ENCODE data around the gene COL4A1.
A peak's percentile ranks its signal among the peaks of the same experiment; 100 is the strongest.

Gene COL4A1

DNA sequence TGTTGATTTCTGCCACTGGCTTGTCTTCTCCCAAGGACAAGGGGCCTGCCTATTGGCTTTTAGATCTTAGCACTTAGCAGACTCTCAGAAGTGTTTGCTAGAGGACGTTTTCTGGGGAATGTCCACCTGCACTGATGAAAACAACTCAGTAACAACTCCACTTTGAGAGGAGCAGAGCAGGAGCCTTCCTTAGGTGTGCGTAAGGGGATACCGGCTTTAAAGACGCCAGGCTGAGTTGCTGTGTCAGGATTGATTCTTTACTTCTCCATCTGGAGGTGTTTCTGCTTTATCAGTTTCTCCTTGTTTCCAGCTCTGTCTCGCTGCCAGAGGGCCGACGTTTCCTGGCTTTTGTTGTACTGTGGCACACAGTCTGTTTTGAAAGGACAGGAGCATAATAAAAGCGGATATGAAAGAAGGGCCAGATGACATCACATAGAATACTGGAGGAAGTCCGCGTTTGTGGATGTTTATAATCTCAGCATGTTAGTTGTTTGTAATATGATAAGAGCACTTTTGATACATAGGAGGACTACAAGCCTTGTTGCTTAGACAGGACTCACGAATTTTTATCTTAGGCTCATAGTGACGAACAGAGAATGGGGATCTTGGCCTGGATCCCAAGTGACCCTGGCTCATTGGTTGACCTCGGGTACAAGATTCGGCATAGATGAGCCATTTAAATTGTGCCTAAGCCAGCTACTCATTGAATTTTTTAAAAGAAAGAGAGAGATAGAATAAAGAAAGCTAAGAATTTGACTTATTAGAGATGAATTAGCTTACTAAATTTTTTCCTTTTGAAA, 34.7 kb upstream of the COL4A1 start:
- no peak for DNase-seq (ENCODE audit: low spot score)

DNA sequence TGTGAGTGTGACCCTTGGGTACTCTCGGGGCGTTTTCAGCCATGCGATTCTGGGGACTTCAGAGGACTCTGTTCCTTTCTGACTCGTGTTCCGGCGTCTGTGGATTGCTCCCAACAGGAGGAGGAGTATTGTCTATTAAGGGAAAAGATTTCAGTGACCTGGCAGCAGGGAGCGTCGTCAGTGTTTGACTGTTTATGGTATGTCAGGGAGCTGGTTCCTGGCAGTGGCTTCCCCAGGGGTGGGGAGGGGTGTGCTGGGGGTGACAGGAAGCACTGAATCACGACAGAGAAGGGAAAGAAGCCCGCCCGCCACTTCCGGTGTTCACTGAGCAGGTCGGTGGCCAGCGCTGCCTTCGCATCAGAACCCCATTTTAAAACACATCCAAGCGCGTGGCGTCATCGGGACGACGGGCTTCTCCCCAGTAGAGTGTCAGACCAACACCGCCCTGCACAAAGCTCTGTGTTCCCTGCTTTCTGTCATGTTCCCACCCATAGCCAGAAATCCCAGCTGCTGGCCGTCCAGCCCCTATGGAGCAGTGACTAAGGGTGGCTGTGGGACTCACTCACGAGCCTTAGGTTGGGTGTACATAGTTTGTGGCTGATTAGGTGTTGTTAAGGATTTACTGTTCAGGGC, 34.0 kb upstream of the COL4A1 start:
- DNase-seq (ENCODE audit: low spot score): no peak

GRCh38 chr13:110339975-110340550, 33.1 kb upstream of the COL4A1 start:
- no peak for DNase-seq (ENCODE audit: low spot score)

- no peak for DNase-seq (ENCODE audit: low spot score)
Measured at GRCh38 chr13:110339263-110339662, 32.3 kb upstream of the COL4A1 start.

GRCh38 chr13:110338441-110339101, 31.6 kb upstream of the COL4A1 start:
- DNase-seq (ENCODE audit: low spot score): peak; percentile 77

DNA sequence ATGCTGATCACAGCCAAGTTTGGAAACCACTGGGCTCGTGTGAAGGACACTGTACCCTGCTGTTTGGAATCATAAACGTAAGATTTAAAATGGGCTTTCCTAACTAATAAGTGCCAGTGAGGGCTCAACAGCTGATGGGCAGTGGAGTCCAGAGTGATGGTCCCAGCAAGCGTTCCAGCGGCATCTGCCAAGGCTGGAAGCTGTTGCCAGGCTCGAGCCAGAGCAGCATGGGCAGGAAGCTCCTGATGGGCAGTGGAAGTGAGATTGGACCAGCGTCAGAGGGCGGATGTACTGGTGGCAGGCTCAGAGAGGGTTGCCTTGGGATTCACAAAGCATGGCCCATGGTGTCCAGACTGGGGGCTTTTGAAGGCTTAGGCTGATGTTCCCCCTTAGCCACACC, 30.3 kb upstream of the COL4A1 start:
- DNase-seq (ENCODE audit: low spot score): no peak

DNA sequence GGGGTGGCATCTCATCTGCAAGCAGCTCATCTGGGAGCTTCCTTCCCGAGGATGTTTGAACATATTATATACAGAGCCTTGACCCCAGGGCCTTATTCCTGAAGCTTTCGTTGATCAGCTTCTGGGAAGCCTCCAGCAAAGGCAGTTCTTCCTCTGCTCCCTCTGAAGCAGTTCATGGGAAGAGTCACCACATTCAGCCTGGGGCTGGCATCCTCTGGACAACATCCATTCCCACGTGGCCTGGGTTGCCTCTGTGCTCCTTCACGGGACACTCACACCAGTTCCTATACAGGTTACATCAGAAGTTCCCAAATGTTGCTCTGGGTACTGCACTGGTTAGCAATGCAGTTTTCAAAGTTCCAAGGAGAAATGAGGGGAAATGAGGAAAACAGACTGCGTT, 29.7 kb upstream of the COL4A1 start:
- no peak for DNase-seq (ENCODE audit: low spot score)

DNA sequence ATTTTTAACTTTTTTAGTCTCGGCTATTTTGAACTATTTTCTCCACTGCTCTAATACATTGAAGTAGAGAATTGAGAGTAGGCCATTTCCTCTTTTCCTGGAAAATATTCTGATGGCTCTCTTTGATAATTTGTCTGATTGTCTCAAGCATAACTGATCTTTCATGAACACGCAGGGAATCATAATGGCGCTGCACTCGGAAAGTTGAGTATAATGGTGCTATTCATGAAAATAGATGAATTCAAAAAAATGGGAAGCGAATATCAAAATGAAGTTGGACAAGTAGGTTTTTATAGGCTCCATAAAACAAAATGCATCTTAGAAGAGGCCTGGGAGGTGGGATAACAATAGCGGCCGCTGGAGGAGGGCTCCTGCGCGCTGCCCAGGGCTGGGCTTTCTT, 29.2 kb upstream of the COL4A1 start:
- no peak for DNase-seq (ENCODE audit: low spot score)

DNA sequence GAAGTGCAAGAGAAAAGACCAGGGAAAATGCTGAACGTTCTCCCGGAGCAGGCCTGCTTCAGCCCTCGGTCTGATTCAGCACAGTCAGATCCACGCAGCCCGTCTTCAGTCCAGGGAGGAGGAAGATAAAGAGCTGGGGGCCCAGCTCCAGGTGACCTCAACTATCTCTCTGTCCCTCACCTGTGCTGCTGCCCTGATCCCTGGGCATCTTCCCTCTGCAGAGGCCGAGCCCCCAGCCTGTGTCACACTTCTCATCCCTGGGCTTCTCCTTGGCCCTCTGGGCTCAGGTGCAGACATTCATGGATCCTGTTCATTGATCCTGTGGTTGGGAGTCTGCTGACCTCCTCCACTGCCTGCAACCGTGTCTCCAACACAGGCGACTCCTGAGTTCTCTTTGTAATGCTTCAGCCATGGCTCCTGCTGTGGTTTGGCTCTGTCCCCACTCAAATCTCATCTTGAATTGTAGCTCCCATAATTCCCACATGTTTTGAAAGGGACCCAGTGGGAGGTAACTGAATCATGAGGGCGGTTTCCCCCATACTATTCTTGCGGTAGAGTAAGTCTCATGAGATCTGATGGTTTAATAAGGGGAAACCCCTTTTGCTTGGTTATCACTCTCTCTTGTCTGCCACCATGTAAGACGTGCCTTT, 28.0 kb upstream of the COL4A1 start:
- no peak for DNase-seq (ENCODE audit: low spot score)

- no peak for DNase-seq (ENCODE audit: low spot score)
Measured at GRCh38 chr13:110334256-110334655, 27.3 kb upstream of the COL4A1 start.

DNA sequence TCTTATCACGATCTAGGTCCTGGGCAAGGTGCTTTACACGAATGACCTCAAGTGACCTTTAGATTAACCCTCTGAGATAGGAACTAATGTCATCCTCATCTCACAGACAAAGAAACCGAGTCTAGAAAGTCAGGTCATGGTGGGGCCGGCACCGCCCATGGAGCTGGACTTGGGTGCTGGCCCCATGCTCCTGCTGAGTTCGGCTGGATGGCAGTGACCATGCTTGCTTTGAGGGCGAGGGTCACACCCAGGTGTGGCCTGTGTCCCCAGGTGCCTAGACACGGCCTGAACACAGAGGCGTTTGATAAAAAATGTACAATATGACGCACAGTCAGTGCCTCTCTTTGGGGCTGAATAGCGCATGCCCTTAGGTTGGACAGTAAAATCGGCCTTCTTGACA, 26.9 kb upstream of the COL4A1 start:
- DNase-seq (ENCODE audit: low spot score): no peak

- no peak for DNase-seq (ENCODE audit: low spot score)
Measured at GRCh38 chr13:110332750-110333149, 25.8 kb upstream of the COL4A1 start.

DNA sequence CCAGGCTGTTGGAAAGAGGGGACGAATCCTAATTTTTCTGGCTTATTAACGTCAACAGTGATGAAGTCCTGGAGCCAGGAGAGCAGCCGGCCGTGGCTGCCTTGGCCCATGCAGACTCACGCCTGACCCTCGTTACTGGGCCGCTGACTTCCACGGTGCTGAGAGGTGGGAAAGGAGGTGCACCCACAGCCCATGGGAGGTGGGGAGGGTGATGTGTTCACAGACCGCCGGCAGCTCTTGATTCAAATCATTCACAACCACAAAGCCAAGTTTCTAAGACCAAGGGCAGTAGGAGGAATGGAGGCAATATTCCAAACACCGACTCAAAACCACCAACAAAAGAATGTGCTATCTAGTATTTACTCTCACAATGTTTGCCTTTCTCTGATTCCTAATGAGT, 24.4 kb upstream of the COL4A1 start:
- DNase-seq (ENCODE audit: low spot score): no peak

- DNase-seq (ENCODE audit: low spot score): no peak
Measured at GRCh38 chr13:110330491-110331011, 23.6 kb upstream of the COL4A1 start.

- DNase-seq (ENCODE audit: low spot score): no peak
Measured at GRCh38 chr13:110329798-110330461, 23.0 kb upstream of the COL4A1 start.

DNA sequence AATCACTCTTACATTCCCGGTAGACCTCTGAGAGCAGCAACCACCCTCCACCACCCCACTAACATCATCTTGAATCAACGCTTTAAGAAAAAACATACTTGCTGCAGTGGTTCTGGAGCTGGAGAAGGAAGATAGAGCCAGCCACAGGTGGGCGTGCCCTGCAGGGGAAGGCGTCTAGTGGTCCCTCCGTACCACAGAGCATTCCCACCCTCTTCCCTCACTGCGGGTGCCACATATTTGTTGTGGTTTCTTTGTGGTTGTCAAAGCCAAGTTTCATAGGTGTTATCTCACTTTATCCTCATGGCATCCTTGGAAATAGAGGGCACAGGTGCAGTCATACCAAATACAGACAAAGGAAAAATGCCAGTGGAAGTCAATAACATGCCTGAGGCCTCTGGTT, 22.3 kb upstream of the COL4A1 start:
- DNase-seq (ENCODE audit: low spot score): no peak

- DNase-seq (ENCODE audit: low spot score): no peak
Measured at GRCh38 chr13:110328573-110328972, 21.6 kb upstream of the COL4A1 start.

DNA sequence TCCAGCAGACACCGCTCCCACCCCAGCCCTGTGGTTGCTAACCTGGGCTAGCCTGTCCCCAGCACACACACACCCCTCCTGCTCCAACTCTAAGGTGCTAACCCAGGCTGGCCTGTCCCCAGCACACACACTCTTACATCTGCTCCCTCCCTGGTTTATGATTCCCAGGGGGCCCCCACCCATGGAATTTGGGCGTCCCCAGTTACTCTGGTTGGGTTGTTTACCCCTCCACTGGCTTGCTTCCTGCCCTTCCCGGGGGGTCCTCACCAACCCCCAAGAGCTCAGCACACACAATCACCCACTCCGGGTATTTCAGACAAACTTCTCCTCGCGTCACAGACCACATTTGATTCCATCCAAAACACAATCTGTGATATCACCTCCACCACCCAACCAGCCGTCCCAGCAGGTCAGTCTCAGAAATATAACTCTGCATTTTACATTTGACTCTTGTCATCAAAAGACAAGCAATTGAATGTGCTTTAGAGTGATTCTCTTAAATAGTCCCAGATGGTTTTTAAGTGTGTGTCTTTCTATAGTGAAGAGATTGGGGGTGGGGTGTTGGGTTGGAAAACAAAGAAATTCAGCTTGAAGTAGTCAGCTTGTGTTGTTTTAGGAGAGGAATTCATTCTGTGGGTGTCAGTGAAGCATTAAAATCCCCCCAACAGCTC, 20.2 kb upstream of the COL4A1 start:
- no peak for DNase-seq (ENCODE audit: low spot score)

- no peak for DNase-seq (ENCODE audit: low spot score)
Measured at GRCh38 chr13:110326263-110326904, 19.4 kb upstream of the COL4A1 start.

DNA sequence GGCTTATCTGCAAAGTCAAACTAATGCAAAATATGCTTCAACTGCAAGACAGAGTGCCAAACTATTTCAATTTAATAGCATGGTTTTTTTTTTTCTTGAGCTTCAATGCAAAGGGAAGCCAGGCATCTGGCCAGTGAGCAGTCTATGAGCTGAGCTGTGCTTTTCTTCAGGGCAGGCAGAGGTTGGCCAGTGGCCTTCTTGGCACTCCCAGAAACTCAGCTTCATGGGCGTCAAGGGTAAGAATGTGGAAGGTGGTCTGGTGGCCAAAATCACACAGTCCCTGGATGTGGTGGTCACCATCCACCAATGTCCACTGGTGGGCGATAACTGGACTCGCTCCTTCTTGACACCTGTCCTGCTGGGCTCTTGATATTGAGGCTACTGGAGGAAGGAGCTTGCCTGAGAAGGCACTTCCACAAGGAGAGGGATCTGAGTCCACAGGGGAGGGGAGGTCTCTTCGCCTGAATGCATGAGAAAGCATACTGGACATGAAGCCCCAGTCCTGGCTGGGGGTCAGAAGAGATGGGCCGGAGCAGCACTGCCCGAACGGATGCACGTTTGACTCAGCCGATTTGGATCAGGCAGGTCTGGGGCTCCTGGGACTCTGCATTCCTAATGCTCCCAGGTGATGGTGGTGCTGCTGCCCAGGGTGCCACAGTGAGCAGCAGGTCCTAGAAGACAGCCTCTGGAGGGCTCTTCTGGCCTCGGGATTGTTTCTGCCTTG, 17.2 kb upstream of the COL4A1 start:
- no peak for DNase-seq (ENCODE audit: low spot score)

Measured in left forelimb (tissue), 1 donor.